Measurements from ENCODE around the gene CDC42. TPM values are rescaled to one million over a fixed set of nuclear protein-coding genes. Genes with fewer than 3 reads are reported as not detected.

CDC42 gene
- total and polyA plus RNA-seq, 9 of the 15 experiments (the other 6 are each of a cell fraction or from before 2014, with no cell fraction given): 186 to 398 (median 325) TPM

- TF ChIP-seq RFX1 (IDR thresholded peaks at IDR 0.05) (no peak), ZNF766 (CRISPR knock-in tag; conservative IDR thresholded peaks at IDR 0.05) (no peak; the same call in 1 of the 2 replicates), ZBTB49 (CRISPR knock-in tag; IDR thresholded peaks at IDR 0.05; ENCODE audit: borderline replicate concordance) (no peak), XRCC3 (IDR thresholded peaks at IDR 0.05) (no peak), PRMT5 (CRISPR knock-in tag; IDR thresholded peaks at IDR 0.05) (no peak), ZNF133 (CRISPR knock-in tag; IDR thresholded peaks at IDR 0.05) (no peak), NR2C2 (CRISPR knock-in tag; IDR thresholded peaks at IDR 0.05) (no peak), NR2C2 (tag; IDR thresholded peaks at IDR 0.05) (no peak), ADNP (tag; IDR thresholded peaks at IDR 0.05) (no peak), ZKSCAN3 (CRISPR knock-in tag; IDR thresholded peaks at IDR 0.05) (no peak), E2F5 (CRISPR knock-in tag; IDR thresholded peaks at IDR 0.05) (no peak), ETS1 (conservative IDR thresholded peaks at IDR 0.05; ENCODE audit: control insufficient read depth, low read depth, low read length) (no peak), RNF219 (CRISPR knock-in tag; IDR thresholded peaks at IDR 0.05) (no peak), NCOA2 (IDR thresholded peaks at IDR 0.05; ENCODE audit: partially characterized antibody in 2 of 2) (no peak), NCOA1 (IDR thresholded peaks at IDR 0.05; ENCODE audit: low read depth) (no peak), NR2F6 (CRISPR knock-in tag; IDR thresholded peaks at IDR 0.05) (no peak), PHF21A (IDR thresholded peaks at IDR 0.05; ENCODE audit: borderline replicate concordance, low read depth) (no peak), ZNF586 (CRISPR knock-in tag; conservative IDR thresholded peaks at IDR 0.05) (no peak), SRSF1 (IDR thresholded peaks at IDR 0.05; ENCODE audit: low read depth, low read length) (no peak), KLF6 (CRISPR knock-in tag; IDR thresholded peaks at IDR 0.05; ENCODE audit: borderline replicate concordance) (no peak), ARNT (IDR thresholded peaks at IDR 0.05) (no peak), RBM39 (optimal IDR thresholded peaks at IDR 0.05; ENCODE audit: low read depth, low read length) (no peak), CHD1 (IDR thresholded peaks at IDR 0.05; ENCODE audit: low read length) (no peak)
Observed at GRCh38 chr1:22104094-22104493, 51.6 kb downstream of the CDC42 start (continued).
